Smooth muscle cell of the brain vasculature (primary cell): ENCODE measurements around the gene CLK1.

Experiments used
- DNase-seq: peaks from one replicate; pipeline ENCODE4 v3.0.0-alpha.2; 2012; ENCODE audit warnings: low read depth, low spot score

Gene CLK1

DNA sequence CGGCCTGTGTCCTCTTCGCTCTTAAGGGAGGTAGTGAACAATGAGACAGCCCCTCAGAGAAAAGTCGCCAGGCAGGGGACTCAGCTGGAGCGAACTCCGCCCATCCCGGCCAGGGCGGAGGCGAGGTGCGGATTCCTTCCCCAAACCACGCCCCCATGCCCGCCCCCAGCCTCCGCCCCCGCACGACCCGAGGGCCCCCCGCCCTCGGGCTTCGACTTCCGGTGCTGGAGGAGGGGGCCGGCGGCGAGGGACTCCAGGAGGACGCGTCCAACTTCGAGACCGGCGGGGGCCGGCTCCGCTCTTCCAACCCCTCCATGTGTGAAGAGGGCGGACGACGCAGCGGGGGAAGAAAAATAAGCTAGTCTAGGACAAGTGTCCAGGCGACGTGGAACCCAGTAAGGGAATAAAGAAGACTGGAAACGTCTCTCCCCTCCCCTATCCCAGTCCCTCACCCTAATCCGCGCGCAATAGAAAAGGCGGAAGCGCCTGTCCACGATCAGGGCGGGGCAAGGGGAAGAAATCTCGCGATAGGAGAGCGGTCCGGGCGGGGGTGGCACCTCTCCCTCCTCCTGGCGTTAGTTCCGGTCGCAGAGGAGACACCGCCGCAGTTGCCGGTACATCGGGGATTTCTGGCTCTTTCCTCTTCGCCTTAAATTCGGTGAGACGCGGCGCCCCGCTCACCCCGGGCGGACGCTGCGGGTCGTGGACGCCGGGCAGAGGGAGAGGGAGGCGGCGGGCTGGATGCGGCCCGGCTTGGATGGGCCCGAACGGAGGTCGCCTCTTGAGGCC is 52.9 kb downstream of the CLK1 start, which contains the start of gene BZW1:
Gene BZW1, plus strand, starts transcription at position 578 of the 789 bp plus-strand sequence. CDS start 1,308 bp downstream, outside the sequence.
- peak; percentile 90 for DNase-seq

DNA sequence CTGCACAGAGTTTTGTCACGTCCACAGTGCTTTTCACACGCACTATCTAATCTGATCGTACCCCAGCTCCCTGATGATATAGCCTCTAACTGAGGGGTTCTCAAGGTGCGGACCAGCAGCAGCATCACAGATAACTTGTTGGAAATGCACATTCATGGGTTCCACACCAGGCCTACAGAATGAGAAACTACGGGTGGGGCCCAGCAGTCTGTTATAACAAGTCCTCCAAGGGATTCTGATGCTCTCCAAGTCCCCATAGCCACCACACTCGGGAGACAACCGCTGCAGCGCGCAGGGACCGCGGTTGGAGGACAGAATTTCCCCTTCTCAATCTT is 53.5 kb downstream of the CLK1 start:
- no peak for DNase-seq

GRCh38 chr2:200810252-200810997 is 54.0 kb downstream of the CLK1 start:
- no peak for DNase-seq

DNA sequence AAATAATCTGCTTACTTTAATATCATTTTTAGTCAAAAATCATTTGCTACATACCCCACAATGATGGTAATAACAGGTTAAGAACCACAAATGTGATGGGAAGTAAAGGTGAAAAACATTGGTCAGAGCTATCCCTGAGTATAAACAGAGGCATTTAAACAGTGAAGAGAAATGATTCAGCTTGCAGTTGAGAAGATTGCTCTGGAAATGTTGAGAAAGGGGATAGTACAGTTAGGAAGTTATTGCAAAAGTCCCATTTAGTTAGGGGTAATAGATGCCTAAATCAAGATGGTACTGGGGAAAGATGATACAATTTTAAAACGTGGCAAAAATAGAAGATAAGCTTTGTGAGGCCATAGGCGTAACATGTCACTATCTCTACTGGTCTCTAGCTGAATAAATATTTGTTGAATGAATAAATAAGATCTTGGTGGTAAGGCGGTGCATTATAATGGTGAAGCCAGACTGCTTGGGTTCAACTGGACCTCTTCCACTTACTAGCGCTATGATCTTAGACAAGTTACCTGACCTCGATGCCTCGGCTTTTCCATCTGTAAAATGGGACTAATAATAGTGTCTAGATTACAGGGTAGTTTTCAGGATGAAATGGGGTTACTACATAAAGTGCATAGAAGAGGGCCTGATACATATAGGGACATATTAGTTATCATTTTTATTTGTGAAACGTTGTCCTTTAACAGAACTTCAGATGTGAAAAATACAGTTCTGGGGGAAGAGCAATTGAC is 54.8 kb downstream of the CLK1 start:
- no peak for DNase-seq
